WERI-Rb-1 (cell line): ENCODE results near the gene PER3.
A peak's percentile ranks its signal among the peaks of the same experiment; 100 is the strongest.

Source experiments
- DNase-seq: peaks from one replicate; pipeline ENCODE4 v3.0.0-alpha.2; 2020
- H3K27ac ChIP-seq: fragments of 250-450 bp; sonication (Bioruptor Pico); 2 replicates; pipeline ENCODE4 v1.5.1; 2020; ENCODE audit warnings: mild to moderate bottlenecking, moderate library complexity
- H3K27me3 ChIP-seq: fragments of 250-450 bp; sonication (Bioruptor Pico); 2 replicates; pipeline ENCODE4 v1.5.1; 2021; ENCODE audit warnings: mild to moderate bottlenecking, low read depth, moderate library complexity; ENCODE audit not compliant: insufficient read depth, severe bottlenecking
- H3K36me3 ChIP-seq: fragments of 250-450 bp; sonication (Bioruptor Pico); 2 replicates; pipeline ENCODE4 v1.5.1; 2020; ENCODE audit warnings: mild to moderate bottlenecking, moderate library complexity
- H3K4me3 ChIP-seq: 2 replicates; pipeline ENCODE4 v1.5.1; 2011; ENCODE audit warnings: low read depth, mild to moderate bottlenecking, control low read depth, low read length
- H3K9me3 ChIP-seq: fragments of 250-450 bp; sonication (Bioruptor Pico); 2 replicates; pipeline ENCODE4 v1.5.1; 2021; ENCODE audit warnings: mild to moderate bottlenecking, moderate library complexity; ENCODE audit not compliant: severe bottlenecking
- CTCF ChIP-seq: IDR thresholded peaks from 2 replicates; pipeline ENCODE4 v1.5.1; 2011; ENCODE audit warnings: low read depth, mild to moderate bottlenecking, control low read depth, inconsistent platforms, low read length

Gene PER3

GRCh38 chr1:7760245-7760644 is 23.8 kb upstream of the PER3 start:
- Histone ChIP-seq H3K36me3 (peaks cover 4% of the 10 kb centered on the region), H3K4me3 (no peak overlapping the region), H3K27me3 (no peaks in the 10 kb centered on the region), H3K9me3 (no peaks in the 10 kb centered on the region), H3K27ac (no peak overlapping the region)
- DNase-seq: no peak
- no peak for TF ChIP-seq CTCF

- Histone ChIP-seq H3K9me3 (no peaks in the 10 kb centered on the region), H3K27me3 (no peaks in the 10 kb centered on the region), H3K36me3 (no peaks in the 10 kb centered on the region), H3K4me3 (no peak overlapping the region), H3K27ac (no peak overlapping the region)
- no peak for DNase-seq
- TF ChIP-seq CTCF: no peak
Measured at GRCh38 chr1:7761103-7761502, 23.0 kb upstream of the PER3 start.

- H3K4me3 ChIP-seq: no peak overlapping the region
- no peak for TF ChIP-seq CTCF
Measured at GRCh38 chr1:7767176-7767575, 16.9 kb upstream of the PER3 start.

GRCh38 chr1:7768583-7768982 is 15.5 kb upstream of the PER3 start:
- no peak for DNase-seq
- Histone ChIP-seq H3K27ac (peak overlapping the region; percentile 41), H3K36me3 (peaks cover 10% of the 10 kb centered on the region), H3K9me3 (no peaks in the 10 kb centered on the region), H3K4me3 (no peak overlapping the region), H3K27me3 (no peaks in the 10 kb centered on the region)
- TF ChIP-seq CTCF: no peak

More at GRCh38 chr1:7767176-7767575, 16.9 kb upstream of the PER3 start:
- H3K9me3 ChIP-seq: no peaks in the 10 kb centered on the region
- no peak for DNase-seq
- no peaks in the 10 kb centered on the region; the same call in 1 of the 2 replicates for H3K36me3 ChIP-seq
- H3K27ac ChIP-seq: no peak overlapping the region
- H3K27me3 ChIP-seq: no peaks in the 10 kb centered on the region

- Histone ChIP-seq H3K4me3 (no peak overlapping the region), H3K27ac (no peak overlapping the region), H3K27me3 (no peaks in the 10 kb centered on the region), H3K9me3 (no peaks in the 10 kb centered on the region), H3K36me3 (peaks cover 12% of the 10 kb centered on the region)
- no peak for TF ChIP-seq CTCF
- DNase-seq: no peak
Measured at GRCh38 chr1:7769673-7770412, 14.2 kb upstream of the PER3 start.

- Histone ChIP-seq H3K27ac (no peak overlapping the region; the same call in 1 of the 2 replicates), H3K4me3 (peak overlapping the region; percentile 88), H3K36me3 (peaks cover 12% of the 10 kb centered on the region), H3K27me3 (no peaks in the 10 kb centered on the region), H3K9me3 (no peaks in the 10 kb centered on the region)
- no peak for TF ChIP-seq CTCF
- no peak for DNase-seq
Measured at GRCh38 chr1:7770669-7770996, 13.5 kb upstream of the PER3 start.
